HL-60 (cell line): ENCODE data around the gene STIM2.

Experiments
- POLR2AphosphoS5 ChIP-seq: IDR thresholded peaks from 2 replicates; pipeline ENCODE4 v1.6.1; 2012; ENCODE audit warnings: low read depth
- SPI1 ChIP-seq: IDR thresholded peaks from 2 replicates; pipeline ENCODE4 v1.6.1; 2012; ENCODE audit warnings: low read depth, mild to moderate bottlenecking, borderline replicate concordance
- TF ChIP-seq, protein P1 (sequence below): IDR thresholded peaks from one replicate; pipeline ENCODE4 v1.5.1; 2011; ENCODE audit warnings: low read length, control low read depth, inconsistent platforms; ENCODE audit not compliant: insufficient read depth

DNA sequence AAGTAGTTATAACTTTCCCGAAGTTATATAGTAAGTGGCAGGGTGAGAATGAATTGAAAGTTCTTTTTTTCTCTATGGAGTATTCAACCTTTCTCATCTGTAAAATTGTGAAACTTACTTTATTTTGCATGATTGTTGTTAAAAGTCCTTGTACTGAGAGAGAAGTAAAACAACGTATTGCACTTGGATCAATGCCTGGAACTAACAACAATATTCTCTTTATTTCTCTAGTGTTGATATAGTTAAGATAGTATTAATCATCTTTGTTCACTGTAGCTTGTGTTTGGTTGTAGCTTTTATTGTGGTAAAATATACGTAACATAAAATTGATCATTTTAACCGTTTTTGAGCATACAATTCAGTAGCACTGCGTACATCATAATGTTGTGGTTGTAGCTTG, 48.7 kb downstream of the STIM2 start:
- TF ChIP-seq, protein P1, sequence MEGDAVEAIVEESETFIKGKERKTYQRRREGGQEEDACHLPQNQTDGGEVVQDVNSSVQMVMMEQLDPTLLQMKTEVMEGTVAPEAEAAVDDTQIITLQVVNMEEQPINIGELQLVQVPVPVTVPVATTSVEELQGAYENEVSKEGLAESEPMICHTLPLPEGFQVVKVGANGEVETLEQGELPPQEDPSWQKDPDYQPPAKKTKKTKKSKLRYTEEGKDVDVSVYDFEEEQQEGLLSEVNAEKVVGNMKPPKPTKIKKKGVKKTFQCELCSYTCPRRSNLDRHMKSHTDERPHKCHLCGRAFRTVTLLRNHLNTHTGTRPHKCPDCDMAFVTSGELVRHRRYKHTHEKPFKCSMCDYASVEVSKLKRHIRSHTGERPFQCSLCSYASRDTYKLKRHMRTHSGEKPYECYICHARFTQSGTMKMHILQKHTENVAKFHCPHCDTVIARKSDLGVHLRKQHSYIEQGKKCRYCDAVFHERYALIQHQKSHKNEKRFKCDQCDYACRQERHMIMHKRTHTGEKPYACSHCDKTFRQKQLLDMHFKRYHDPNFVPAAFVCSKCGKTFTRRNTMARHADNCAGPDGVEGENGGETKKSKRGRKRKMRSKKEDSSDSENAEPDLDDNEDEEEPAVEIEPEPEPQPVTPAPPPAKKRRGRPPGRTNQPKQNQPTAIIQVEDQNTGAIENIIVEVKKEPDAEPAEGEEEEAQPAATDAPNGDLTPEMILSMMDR = no peak
- TF ChIP-seq POLR2AphosphoS5 (no peak), SPI1 (no peak)
